Measurements from ENCODE around the gene UBASH3B.
A peak's percentile ranks its signal among the peaks of the same experiment; 100 is the strongest.
"Not testable (repeated sequence)": the region's sequence is repeated elsewhere in the genome, so short reads cannot be mapped to it uniquely, and the experiment has no call there.

The UBASH3B gene

DNA sequence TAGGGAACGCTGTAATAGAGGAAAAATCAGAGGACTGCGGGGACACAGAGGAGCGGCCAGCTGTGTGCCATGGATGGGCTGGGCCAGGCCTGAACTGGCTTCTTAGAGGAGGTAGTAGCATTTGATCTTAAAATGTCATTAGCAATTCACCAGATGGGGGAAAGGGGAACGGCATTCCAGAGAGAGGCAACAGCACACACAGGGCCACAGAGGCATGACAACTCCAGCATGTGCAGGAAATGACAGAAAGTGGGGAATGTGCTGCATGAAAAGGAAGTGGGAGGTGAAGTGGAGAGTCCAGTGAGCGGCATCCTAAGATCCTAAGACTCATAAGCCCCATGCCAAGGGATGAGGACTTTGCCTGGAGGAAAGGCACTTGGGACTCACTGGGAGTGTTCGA, 69.0 kb downstream of the UBASH3B start:
- peak; percentile 28 for DNase-seq (ENCODE audit: low read depth)
- peaks cover 22% of the 10 kb centered on the region for H3K4me1 ChIP-seq (ENCODE audit: control insufficient read depth, insufficient read depth, low read length)
- H3K9me3 ChIP-seq (ENCODE audit: control insufficient read depth, low read length) = no peaks in the 10 kb centered on the region
- H3K27me3 ChIP-seq (replicated peaks; ENCODE audit: control insufficient read depth, insufficient read depth, low read length) = no peaks in the 10 kb centered on the region
- H3K36me3 ChIP-seq (ENCODE audit: control insufficient read depth, insufficient read depth, low read length, severe bottlenecking) = no peaks in the 10 kb centered on the region
- no peak overlapping the region for H3K4me3 ChIP-seq (ENCODE audit: low read length)
- no peak overlapping the region for H3K9ac ChIP-seq (ENCODE audit: low read length)

DNA sequence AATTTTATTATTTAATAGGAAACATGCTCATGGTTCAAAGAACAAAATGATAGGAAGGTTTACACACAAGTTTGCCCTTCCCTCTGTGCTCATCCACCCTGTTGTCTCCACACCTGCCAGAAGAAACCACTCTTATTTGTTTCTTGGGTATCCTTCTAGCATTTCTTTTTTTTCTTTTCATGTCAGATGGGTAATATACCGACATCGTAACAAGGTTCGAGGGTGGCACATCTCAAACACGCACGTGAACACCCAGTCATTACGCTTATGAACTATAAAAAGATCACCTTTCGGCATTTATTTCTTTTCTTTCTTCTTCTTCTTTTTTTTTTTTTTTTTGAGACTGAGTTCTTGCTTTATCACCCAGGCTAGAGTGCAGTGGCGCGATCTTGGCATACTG, 70.5 kb downstream of the UBASH3B start:
- Histone ChIP-seq H3K9me3 (ENCODE audit: control insufficient read depth, low read length) (no peaks in the 10 kb centered on the region), H3K9ac (ENCODE audit: low read length) (no peak overlapping the region), H3K36me3 (ENCODE audit: control insufficient read depth, insufficient read depth, low read length, severe bottlenecking) (no peaks in the 10 kb centered on the region), H3K27me3 (replicated peaks; ENCODE audit: control insufficient read depth, insufficient read depth, low read length) (no peaks in the 10 kb centered on the region), H3K4me3 (ENCODE audit: low read length) (no peak overlapping the region), H3K4me1 (ENCODE audit: control insufficient read depth, insufficient read depth, low read length) (peaks cover 23% of the 10 kb centered on the region)
- DNase-seq (ENCODE audit: low read depth) = no peak

DNA sequence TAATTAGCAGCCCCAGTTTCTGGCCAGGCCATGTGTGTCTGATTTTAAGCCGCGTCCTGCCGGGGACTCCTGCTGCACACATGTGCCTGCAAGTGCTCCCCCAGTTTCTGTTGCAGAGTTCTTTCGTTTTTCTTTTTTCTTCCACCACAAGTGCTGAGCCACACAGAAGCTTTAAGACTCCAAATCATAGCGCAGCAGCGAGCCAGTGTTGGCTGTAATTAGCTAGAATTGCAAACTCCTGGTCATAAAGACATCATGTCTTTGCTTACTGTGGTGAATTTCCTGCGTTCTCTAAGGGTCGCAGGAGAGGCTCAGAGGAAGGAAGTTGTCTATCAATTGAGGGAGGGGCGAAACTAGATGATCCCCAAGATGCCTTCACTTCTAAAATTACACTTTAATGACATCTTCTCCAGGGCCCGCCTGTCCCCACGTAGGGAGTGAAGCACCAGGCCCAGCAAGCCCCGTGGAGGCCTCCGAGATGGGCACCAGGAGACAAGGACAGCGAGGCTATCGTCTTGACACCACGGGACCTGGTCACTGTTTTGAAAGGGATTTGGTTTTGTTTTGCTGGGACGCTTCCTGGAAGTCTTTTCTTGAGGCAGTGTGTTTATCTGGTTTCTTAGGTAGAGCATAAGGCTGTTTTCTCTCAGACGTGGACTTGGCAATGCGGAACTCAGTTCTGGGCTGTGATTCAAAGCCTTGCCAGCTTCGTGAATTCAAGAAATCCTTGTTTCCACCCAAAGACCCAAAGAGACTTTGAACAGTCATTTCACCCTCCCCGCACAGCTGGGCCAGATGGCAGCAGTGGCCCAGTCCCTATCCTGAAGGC, 71.8 kb downstream of the UBASH3B start:
- Histone ChIP-seq H3K9me3 (ENCODE audit: control insufficient read depth, low read length) (no peaks in the 10 kb centered on the region), H3K9ac (ENCODE audit: low read length) (no peak overlapping the region), H3K4me3 (ENCODE audit: low read length) (no peak overlapping the region), H3K4me1 (ENCODE audit: control insufficient read depth, insufficient read depth, low read length) (peaks cover 22% of the 10 kb centered on the region), H3K27me3 (replicated peaks; ENCODE audit: control insufficient read depth, insufficient read depth, low read length) (no peaks in the 10 kb centered on the region), H3K36me3 (ENCODE audit: control insufficient read depth, insufficient read depth, low read length, severe bottlenecking) (no peaks in the 10 kb centered on the region)
- no peak for DNase-seq (ENCODE audit: low read depth)

DNA sequence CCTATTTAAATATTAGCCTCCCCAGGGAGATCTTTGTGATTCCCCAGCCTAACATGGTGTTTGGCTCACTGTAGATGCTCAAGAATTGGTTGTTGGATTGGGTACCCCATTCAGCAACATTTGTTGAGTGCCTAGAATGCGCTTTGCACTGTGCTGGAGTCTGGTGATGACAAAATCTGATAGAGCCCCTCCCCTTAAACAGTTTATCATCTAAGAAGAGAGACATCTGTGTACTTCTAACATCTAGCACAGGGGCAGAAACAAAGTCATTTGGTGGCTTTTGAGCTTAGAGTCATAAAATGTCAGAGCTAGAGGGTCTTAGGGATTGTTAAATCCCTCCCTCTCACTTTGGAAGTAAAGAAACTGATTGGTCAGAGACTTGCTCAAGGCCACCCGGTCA, 73.0 kb downstream of the UBASH3B start:
- no peak overlapping the region for H3K4me3 ChIP-seq (ENCODE audit: low read length)
- H3K36me3 ChIP-seq (ENCODE audit: control insufficient read depth, insufficient read depth, low read length, severe bottlenecking) = no peaks in the 10 kb centered on the region
- H3K27me3 ChIP-seq (replicated peaks; ENCODE audit: control insufficient read depth, insufficient read depth, low read length) = no peaks in the 10 kb centered on the region
- H3K4me1 ChIP-seq (ENCODE audit: control insufficient read depth, insufficient read depth, low read length) = peaks cover 19% of the 10 kb centered on the region
- no peaks in the 10 kb centered on the region for H3K9me3 ChIP-seq (ENCODE audit: control insufficient read depth, low read length)
- no peak for DNase-seq (ENCODE audit: low read depth)
- H3K9ac ChIP-seq (ENCODE audit: low read length) = no peak overlapping the region

DNA sequence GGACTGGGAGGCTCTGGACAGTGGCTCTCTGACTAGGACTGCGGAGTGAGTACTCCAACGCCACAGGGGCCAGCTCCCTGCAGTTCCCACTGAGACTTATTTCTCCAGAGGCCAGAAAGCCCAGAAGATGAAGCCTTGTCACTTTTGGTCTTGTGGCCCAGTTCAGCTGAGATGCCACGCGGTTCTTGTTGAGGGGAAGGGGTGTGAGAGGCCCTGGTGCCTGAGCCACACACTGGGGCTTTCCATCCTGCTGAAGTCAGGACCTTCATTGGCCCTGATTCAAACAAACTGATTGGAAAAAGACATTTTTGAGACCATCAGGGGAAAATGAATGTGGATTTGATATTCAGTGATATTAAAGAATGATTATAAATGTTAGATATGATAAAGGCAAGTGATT, 73.6 kb downstream of the UBASH3B start:
- peaks cover 19% of the 10 kb centered on the region for H3K4me1 ChIP-seq (ENCODE audit: control insufficient read depth, insufficient read depth, low read length)
- no peaks in the 10 kb centered on the region for H3K9me3 ChIP-seq (ENCODE audit: control insufficient read depth, low read length)
- H3K4me3 ChIP-seq (ENCODE audit: low read length) = no peak overlapping the region
- H3K9ac ChIP-seq (ENCODE audit: low read length) = no peak overlapping the region
- H3K36me3 ChIP-seq (ENCODE audit: control insufficient read depth, insufficient read depth, low read length, severe bottlenecking) = no peaks in the 10 kb centered on the region
- H3K27me3 ChIP-seq (replicated peaks; ENCODE audit: control insufficient read depth, insufficient read depth, low read length) = no peaks in the 10 kb centered on the region
- DNase-seq (ENCODE audit: low read depth) = no peak

DNA sequence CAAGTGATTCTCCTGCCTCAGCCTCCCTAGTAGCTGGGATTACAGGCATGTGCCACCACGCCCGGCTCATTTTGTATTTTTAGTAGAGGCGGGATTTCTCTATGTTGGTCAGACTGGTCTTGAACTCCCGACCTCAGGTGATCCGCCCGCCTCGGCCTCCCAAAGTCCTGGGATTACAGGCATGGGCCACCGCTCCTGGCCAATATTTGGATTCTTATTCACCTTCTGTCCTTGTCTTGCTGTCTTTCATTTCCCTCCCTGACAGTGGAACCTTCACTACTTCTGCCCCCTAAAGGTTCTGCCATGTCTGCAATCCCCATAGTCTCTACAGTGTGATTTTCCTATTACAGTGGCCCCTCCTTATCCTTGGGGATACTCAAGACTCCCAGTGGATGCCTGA, 75.2 kb downstream of the UBASH3B start:
- H3K9me3 ChIP-seq (ENCODE audit: control insufficient read depth, low read length); DNase-seq (ENCODE audit: low read depth); H3K4me3 ChIP-seq (ENCODE audit: low read length); H3K9ac ChIP-seq (ENCODE audit: low read length); H3K27me3 ChIP-seq (replicated peaks; ENCODE audit: control insufficient read depth, insufficient read depth, low read length); H3K36me3 ChIP-seq (ENCODE audit: control insufficient read depth, insufficient read depth, low read length, severe bottlenecking): not testable (repeated sequence)
- peaks cover 29% of the 10 kb centered on the region for H3K4me1 ChIP-seq (ENCODE audit: control insufficient read depth, insufficient read depth, low read length)

DNA sequence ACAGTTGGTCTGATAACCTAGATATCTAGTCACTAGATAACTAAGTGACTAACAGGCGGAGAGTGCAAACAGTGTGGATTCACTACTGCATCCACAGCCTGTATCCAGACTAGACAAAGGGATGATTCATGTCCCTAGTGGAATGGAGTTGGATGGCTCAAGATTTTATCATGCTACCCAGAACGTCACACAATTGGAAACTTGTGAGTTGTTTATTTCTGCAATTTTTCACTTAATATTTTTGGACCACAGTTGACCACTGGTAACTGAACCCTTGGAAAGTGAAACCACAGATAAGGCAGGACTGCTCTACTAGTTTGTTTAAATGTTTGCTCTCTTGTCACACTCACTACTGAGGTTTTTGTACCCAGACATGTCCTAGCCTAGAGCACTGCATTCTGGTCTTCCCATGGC, 76.0 kb downstream of the UBASH3B start:
- Histone ChIP-seq H3K36me3 (ENCODE audit: control insufficient read depth, insufficient read depth, low read length, severe bottlenecking) (no peaks in the 10 kb centered on the region), H3K9me3 (ENCODE audit: control insufficient read depth, low read length) (no peaks in the 10 kb centered on the region), H3K4me3 (ENCODE audit: low read length) (no peak overlapping the region), H3K27me3 (replicated peaks; ENCODE audit: control insufficient read depth, insufficient read depth, low read length) (no peaks in the 10 kb centered on the region), H3K4me1 (ENCODE audit: control insufficient read depth, insufficient read depth, low read length) (peaks cover 29% of the 10 kb centered on the region), H3K9ac (ENCODE audit: low read length) (no peak overlapping the region)
- DNase-seq (ENCODE audit: low read depth) = no peak

DNA sequence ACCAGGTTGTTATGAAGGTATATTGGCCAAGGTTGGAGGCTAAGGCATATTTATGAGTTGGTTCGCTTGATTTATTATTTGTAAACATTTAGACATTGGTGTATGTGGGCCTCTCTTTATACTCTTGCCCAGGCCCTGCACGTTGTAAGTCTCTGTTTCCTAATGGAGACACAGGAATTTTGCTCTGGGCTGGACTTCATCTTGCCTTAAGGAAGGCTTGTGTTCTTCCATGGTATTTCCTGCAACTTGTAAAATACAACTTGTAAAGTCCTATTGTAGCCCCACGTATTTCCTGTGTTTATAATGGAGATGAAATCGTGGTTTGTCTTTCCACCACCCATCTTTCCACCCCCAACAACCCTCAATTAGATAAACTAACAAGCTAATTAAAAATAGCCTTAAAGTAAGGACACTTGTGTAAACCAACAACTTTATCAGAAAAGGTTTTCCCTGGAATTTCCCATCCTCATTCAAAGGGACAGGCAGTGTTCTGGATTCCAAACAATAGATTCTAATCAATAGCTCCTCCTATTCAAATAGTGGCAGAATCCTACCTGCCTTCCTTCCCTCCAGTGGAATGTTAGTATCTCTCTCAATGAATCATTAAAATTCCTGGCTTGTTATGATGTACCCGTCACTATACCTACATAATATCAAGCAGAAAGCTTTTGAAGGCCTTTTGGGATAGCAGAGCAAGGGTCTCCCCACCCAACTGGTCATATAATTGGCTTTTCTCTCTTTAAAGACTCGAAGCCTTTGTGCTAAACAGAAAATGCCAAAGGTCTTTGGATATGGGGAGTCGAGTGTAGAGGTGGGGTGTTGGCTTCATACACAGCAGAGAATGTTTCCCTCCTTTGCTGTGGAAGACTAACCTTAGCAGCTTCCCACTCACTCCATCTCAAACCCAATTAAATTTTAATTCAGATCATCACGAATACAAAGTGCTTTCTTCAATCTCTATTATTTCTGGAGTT, 77.1 kb downstream of the UBASH3B start:
- Histone ChIP-seq H3K9me3 (ENCODE audit: control insufficient read depth, low read length) (no peaks in the 10 kb centered on the region), H3K36me3 (ENCODE audit: control insufficient read depth, insufficient read depth, low read length, severe bottlenecking) (no peaks in the 10 kb centered on the region), H3K9ac (ENCODE audit: low read length) (no peak overlapping the region), H3K4me1 (ENCODE audit: control insufficient read depth, insufficient read depth, low read length) (peaks cover 22% of the 10 kb centered on the region), H3K27me3 (replicated peaks; ENCODE audit: control insufficient read depth, insufficient read depth, low read length) (no peaks in the 10 kb centered on the region), H3K4me3 (ENCODE audit: low read length) (no peak overlapping the region)
- DNase-seq (ENCODE audit: low read depth) = no peak

DNA sequence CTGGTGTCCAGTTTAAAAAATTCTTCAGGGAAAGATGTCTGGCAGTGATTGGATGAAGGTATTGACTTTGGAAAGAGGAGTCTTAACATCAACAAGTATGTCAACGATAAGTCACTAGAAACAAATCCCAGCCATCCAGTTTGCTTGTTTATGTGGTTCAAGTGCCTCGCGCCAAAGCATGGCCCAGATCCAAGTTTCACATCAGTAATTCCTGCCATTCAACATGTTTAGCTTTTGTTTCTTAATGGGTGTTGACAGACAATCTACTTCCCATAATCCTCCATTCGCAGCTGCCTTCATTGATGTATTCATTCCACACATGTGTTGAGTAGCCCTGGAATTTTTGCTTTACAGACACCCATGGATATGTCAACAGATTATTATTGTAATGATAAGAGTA, 77.8 kb downstream of the UBASH3B start:
- DNase-seq (ENCODE audit: low read depth) = no peak
- no peaks in the 10 kb centered on the region for H3K27me3 ChIP-seq (replicated peaks; ENCODE audit: control insufficient read depth, insufficient read depth, low read length)
- no peak overlapping the region for H3K9ac ChIP-seq (ENCODE audit: low read length)
- H3K4me3 ChIP-seq (ENCODE audit: low read length) = no peak overlapping the region
- peaks cover 29% of the 10 kb centered on the region for H3K4me1 ChIP-seq (ENCODE audit: control insufficient read depth, insufficient read depth, low read length)
- no peaks in the 10 kb centered on the region for H3K36me3 ChIP-seq (ENCODE audit: control insufficient read depth, insufficient read depth, low read length, severe bottlenecking)
- H3K9me3 ChIP-seq (ENCODE audit: control insufficient read depth, low read length) = no peaks in the 10 kb centered on the region

DNA sequence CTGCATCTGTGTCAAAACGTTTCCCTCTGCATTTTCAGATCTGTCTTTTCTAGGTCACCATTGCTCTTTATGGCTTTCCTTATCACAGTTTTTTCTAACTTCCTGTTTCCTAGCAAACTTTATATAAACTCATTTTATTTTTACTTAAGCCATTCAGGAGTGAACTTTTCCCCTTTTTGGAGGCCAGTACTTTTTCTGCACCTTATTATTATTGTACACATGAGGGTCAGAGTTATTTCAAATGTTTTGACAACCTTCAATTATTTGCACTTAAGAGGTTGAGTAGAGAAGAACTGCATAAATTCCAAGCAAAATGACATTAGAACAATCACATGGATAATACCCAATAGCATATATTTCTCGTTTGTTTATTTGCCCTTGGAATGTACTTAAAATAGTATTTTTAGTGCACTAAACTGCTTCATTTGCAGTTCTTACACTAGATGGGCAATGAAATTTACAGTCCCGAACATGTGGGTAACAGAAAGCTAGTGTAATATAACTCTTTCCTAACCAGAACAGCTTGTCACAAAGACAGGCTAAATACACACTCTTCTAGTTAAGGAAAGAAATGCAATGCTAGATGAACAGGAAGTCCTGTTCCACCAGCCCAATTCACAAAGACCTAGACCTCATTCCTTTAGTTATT, 79.5 kb downstream of the UBASH3B start:
- H3K36me3 ChIP-seq (ENCODE audit: control insufficient read depth, insufficient read depth, low read length, severe bottlenecking) = no peaks in the 10 kb centered on the region
- no peaks in the 10 kb centered on the region for H3K27me3 ChIP-seq (replicated peaks; ENCODE audit: control insufficient read depth, insufficient read depth, low read length)
- H3K4me1 ChIP-seq (ENCODE audit: control insufficient read depth, insufficient read depth, low read length) = peaks cover 29% of the 10 kb centered on the region
- no peaks in the 10 kb centered on the region for H3K9me3 ChIP-seq (ENCODE audit: control insufficient read depth, low read length)
- no peak overlapping the region for H3K4me3 ChIP-seq (ENCODE audit: low read length)
- H3K9ac ChIP-seq (ENCODE audit: low read length) = no peak overlapping the region
- no peak for DNase-seq (ENCODE audit: low read depth)

All from adipocyte (in vitro differentiated cells).